Calu3 (cell line): ENCODE measurements around the gene ABCA12. TPM values are rescaled to one million over a fixed set of nuclear protein-coding genes. Genes with fewer than 3 reads are reported as not detected.

ENCODE experiments used
- BruUV-seq: library from RNA; stranded (reverse); fragments of 400-500 nt; replicated peaks from 2 replicates; lab custom pipeline; 2021; lab: Mats Ljungman, UMichigan
- CTCF ChIA-PET: fragments of 300-600 bp; sonication (Branson Sonifier 250); formaldehyde crosslinking; loops from one replicate; lab custom pipeline; 2022; ENCODE audit warnings: antibody characterized with exemption; lab: Charles Lee
- DNase-seq: peaks from one replicate; pipeline ENCODE4 v3.0.0; 2022
- H3K27ac Mint-ChIP-seq: one replicate; pipeline ENCODE4 v1.8.0; 2022; ENCODE audit warnings: mixed read lengths; ENCODE audit not compliant: unreplicated experiment
- H3K27me3 Mint-ChIP-seq: one replicate; pipeline ENCODE4 v1.8.0; 2022; ENCODE audit warnings: mixed read lengths; ENCODE audit not compliant: unreplicated experiment
- H3K36me3 Mint-ChIP-seq: one replicate; pipeline ENCODE4 v1.8.0; 2022; ENCODE audit warnings: mild to moderate bottlenecking, moderate library complexity, mixed read lengths; ENCODE audit not compliant: insufficient read depth, unreplicated experiment
- H3K4me1 Mint-ChIP-seq: one replicate; pipeline ENCODE4 v1.8.0; 2022; ENCODE audit warnings: mild to moderate bottlenecking, low read depth, mixed read lengths; ENCODE audit not compliant: unreplicated experiment
- H3K4me3 Mint-ChIP-seq: one replicate; pipeline ENCODE4 v1.8.0; 2022; ENCODE audit warnings: mild to moderate bottlenecking, low read depth, moderate library complexity, mixed read lengths; ENCODE audit not compliant: unreplicated experiment
- H3K9me3 Mint-ChIP-seq: one replicate; pipeline ENCODE4 v1.8.0; 2022; ENCODE audit warnings: low read depth, mixed read lengths; ENCODE audit not compliant: unreplicated experiment
- intact Hi-C: fragments of 100-400 bp; cut with micrococcal nuclease; formaldehyde crosslinking; loops from one replicate; pipeline ENCODE4 v1.10.0; 2022; ENCODE audit not compliant: unreplicated experiment
- total RNA-seq: library from RNA; stranded (reverse); gene quantifications from 2 replicates; pipeline ENCODE4 v1.2.3, GENCODE V29; 2022
- TF ChIP-seq, protein P1 (sequence below): fragments of 200-600 bp; IDR thresholded peaks from one replicate; pipeline ENCODE4 v1.8.0; 2022; ENCODE audit warnings: antibody characterized with exemption; ENCODE audit not compliant: unreplicated experiment

Gene ABCA12
- total RNA-seq, 1 experiment from 2014 or later = 4.8 TPM

- intact Hi-C loops = no loop called here
- BruUV-seq = no TSS peak
- Mint-ChIP-seq H3K4me1 (no peaks in the 10 kb centered on the region), H3K36me3 (no peaks in the 10 kb centered on the region), H3K27ac (no peak overlapping the region), H3K9me3 (no peaks in the 10 kb centered on the region), H3K4me3 (no peak overlapping the region), H3K27me3 (no peaks in the 10 kb centered on the region)
- CTCF ChIA-PET = no interaction called here
- TF ChIP-seq, protein P1, sequence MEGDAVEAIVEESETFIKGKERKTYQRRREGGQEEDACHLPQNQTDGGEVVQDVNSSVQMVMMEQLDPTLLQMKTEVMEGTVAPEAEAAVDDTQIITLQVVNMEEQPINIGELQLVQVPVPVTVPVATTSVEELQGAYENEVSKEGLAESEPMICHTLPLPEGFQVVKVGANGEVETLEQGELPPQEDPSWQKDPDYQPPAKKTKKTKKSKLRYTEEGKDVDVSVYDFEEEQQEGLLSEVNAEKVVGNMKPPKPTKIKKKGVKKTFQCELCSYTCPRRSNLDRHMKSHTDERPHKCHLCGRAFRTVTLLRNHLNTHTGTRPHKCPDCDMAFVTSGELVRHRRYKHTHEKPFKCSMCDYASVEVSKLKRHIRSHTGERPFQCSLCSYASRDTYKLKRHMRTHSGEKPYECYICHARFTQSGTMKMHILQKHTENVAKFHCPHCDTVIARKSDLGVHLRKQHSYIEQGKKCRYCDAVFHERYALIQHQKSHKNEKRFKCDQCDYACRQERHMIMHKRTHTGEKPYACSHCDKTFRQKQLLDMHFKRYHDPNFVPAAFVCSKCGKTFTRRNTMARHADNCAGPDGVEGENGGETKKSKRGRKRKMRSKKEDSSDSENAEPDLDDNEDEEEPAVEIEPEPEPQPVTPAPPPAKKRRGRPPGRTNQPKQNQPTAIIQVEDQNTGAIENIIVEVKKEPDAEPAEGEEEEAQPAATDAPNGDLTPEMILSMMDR = no peak
- no peak for DNase-seq
Observed at GRCh38 chr2:215080545-215080944, 57.9 kb downstream of the ABCA12 start.

DNA sequence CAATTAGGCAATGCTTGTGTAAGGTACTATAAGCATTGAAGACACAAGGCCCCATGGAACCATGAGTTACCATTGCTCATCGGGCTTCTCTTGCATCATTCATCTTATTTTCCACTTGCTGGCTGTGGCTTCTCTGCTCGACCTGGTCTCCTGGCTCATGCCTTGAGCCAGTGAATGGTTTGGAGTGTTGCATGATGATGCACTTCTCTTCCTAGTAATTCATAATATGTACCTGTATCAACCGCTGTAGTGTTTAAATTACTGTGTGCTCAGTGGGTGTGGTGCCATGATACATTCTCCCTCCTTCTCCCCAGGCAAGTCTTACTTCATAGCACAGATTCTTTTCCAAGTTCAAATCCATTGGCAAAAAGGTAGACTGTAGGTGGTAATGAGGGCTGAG, 66.8 kb downstream of the ABCA12 start:
- no peaks in the 10 kb centered on the region for H3K36me3 Mint-ChIP-seq
- H3K4me1 Mint-ChIP-seq = peaks cover 8% of the 10 kb centered on the region
- no peak overlapping the region for H3K4me3 Mint-ChIP-seq
- no TSS peak for BruUV-seq
- DNase-seq = no peak
- no peaks in the 10 kb centered on the region for H3K27me3 Mint-ChIP-seq
- intact Hi-C loops = no loop called here
- CTCF ChIA-PET = no interaction called here
- no peaks in the 10 kb centered on the region for H3K9me3 Mint-ChIP-seq
- H3K27ac Mint-ChIP-seq = no peak overlapping the region
- TF ChIP-seq, protein P1 = no peak

DNA sequence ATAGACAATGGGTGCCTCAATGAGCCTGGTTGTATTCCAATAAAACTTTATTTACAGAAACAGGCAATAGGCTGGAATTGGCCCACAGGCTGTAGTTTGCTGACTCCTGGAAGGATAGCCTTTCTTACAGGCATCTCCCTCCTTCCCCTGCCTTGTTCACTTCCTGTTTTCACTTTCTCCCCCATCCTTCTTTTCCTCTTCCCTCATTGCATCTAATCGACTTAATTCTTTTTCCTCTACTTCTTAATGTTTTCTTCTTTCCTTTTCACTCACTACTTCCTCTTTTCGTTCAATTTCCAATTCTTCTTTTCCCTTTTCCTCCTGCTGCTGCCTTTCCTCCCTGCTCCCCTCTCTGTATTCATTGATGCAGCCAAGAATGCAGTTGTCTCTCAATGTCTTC, 70.0 kb downstream of the ABCA12 start:
- H3K9me3 Mint-ChIP-seq = no peaks in the 10 kb centered on the region
- H3K36me3 Mint-ChIP-seq = no peaks in the 10 kb centered on the region
- BruUV-seq = no TSS peak
- no peak overlapping the region for H3K4me3 Mint-ChIP-seq
- no peak overlapping the region for H3K27ac Mint-ChIP-seq
- TF ChIP-seq, protein P1 = no peak
- DNase-seq = no peak
- H3K27me3 Mint-ChIP-seq = no peaks in the 10 kb centered on the region
- intact Hi-C loops = no loop called here
- peaks cover 8% of the 10 kb centered on the region for H3K4me1 Mint-ChIP-seq
- CTCF ChIA-PET = no interaction called here

GRCh38 chr2:215066124-215066523, 72.3 kb downstream of the ABCA12 start:
- DNase-seq = no peak
- Mint-ChIP-seq H3K4me1 (no peaks in the 10 kb centered on the region), H3K9me3 (no peaks in the 10 kb centered on the region), H3K27ac (no peak overlapping the region), H3K27me3 (no peaks in the 10 kb centered on the region), H3K4me3 (no peak overlapping the region), H3K36me3 (no peaks in the 10 kb centered on the region)
- TF ChIP-seq, protein P1 = no peak
- intact Hi-C loops = no loop called here
- CTCF ChIA-PET = no interaction called here
- no TSS peak for BruUV-seq

DNA sequence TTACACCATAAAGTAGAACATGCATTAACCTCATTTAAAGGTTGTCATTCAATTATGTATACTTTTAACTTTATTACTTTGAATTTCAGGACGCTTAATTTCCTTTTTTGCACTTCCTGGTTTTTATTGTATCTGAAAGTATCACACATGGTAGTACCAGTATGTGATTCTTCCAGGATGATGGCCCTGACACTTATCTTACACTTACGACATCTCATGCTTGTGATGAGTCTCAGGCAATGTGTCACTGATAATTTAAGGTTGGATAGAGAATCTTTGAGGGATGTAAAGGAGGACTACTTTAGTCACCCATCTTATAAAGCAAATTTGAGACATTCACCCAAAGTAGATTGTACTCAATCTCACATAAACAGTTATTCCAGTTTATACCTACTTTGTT, 74.9 kb downstream of the ABCA12 start:
- CTCF ChIA-PET = no interaction called here
- H3K36me3 Mint-ChIP-seq = no peaks in the 10 kb centered on the region
- no peak for DNase-seq
- H3K9me3 Mint-ChIP-seq = no peaks in the 10 kb centered on the region
- TF ChIP-seq, protein P1 = no peak
- no TSS peak for BruUV-seq
- H3K27ac Mint-ChIP-seq = no peak overlapping the region
- no peaks in the 10 kb centered on the region for H3K4me1 Mint-ChIP-seq
- intact Hi-C loops = no loop called here
- no peaks in the 10 kb centered on the region for H3K27me3 Mint-ChIP-seq
- H3K4me3 Mint-ChIP-seq = no peak overlapping the region
